Endothelial cell of umbilical vein (primary cell): ENCODE data around the gene HNRNPL. TPM values are rescaled to one million over a fixed set of nuclear protein-coding genes. Genes with fewer than 3 reads are reported as not detected.
"Not testable (repeated sequence)": the region's sequence is repeated elsewhere in the genome, so short reads cannot be mapped to it uniquely, and the experiment has no call there.

Experiments used
- BruUV-seq: library from RNA; stranded (reverse); fragments of 400-500 nt; replicated peaks from 2 replicates; lab custom pipeline; 2021; lab: Mats Ljungman, UMichigan
- CTCF ChIA-PET: fragments of 300-600, 350-600 bp; sonication (Branson Sonifier 250); formaldehyde crosslinking; loops from one replicate; lab custom pipeline; 2021; ENCODE audit warnings: antibody characterized with exemption, inconsistent platforms; lab: Charles Lee
- POLR2A ChIA-PET: fragments of 300-600, 350-600 bp; sonication (Branson Sonifier 250); formaldehyde crosslinking; loops from one replicate; lab custom pipeline; 2021; ENCODE audit warnings: antibody characterized with exemption, inconsistent platforms; lab: Charles Lee
- DNase-seq: peaks from one replicate; pipeline ENCODE4 v3.0.0-alpha.2; 2011; ENCODE audit warnings: low read depth, low spot score
- FAIRE-seq: peaks from 2 replicates; lab custom pipeline; 2011; peaks lifted over from hg19 to GRCh38; lab: Jason Lieb, UNC
- H2AFZ ChIP-seq: 2 replicates; pipeline ENCODE4 v1.6.0; 2012; ENCODE audit warnings: low read depth, low read length, control low read depth, inconsistent platforms
- H3K27ac ChIP-seq: 2 replicates; pipeline ENCODE4 v1.5.1; 2011; ENCODE audit warnings: low read depth, mild to moderate bottlenecking, control low read depth, low read length, moderate library complexity; ENCODE audit not compliant: insufficient read depth
- H3K27me3 ChIP-seq, 2 experiments: 2 replicates each; pipeline versions ENCODE4 v1.6.0 to v1.6.1; 2011; ENCODE audit warnings: low read length in 2 of 2, mixed read lengths in 1 of 2; ENCODE audit not compliant: control insufficient read depth in 2 of 2, insufficient read depth in 2 of 2
- H3K36me3 ChIP-seq, 2 experiments: 2 replicates in 1 of 2; 3 replicates in 1 of 2; pipeline ENCODE4 v1.5.1; 2011; ENCODE audit warnings: low read length in 2 of 2, mild to moderate bottlenecking in 1 of 2, moderate library complexity in 1 of 2; ENCODE audit not compliant: control insufficient read depth in 2 of 2, insufficient read depth in 2 of 2; ENCODE audit errors: extremely low read depth in 1 of 2
- H3K4me1 ChIP-seq: 3 replicates; pipeline ENCODE4 v1.5.1; 2011; ENCODE audit warnings: mild to moderate bottlenecking, low read length; ENCODE audit not compliant: control insufficient read depth, insufficient read depth; ENCODE audit errors: extremely low read depth
- H3K4me2 ChIP-seq: 2 replicates; pipeline ENCODE4 v1.6.1; 2011; ENCODE audit warnings: low read length, control low read depth, mixed read lengths; ENCODE audit not compliant: insufficient read depth
- H3K4me3 ChIP-seq, 3 experiments: fragments of 200-600 bp in 1 of 3; sonication (generic), shearing (Covaris generic) in 1 of 3; replicated peaks in 1 of 3; 2 replicates each; pipeline ENCODE4 v1.5.1; 2011 to 2016; ENCODE audit warnings: control low read depth in 3 of 3, low read length in 3 of 3, mild to moderate bottlenecking in 2 of 3, inconsistent platforms in 1 of 3, low read depth in 1 of 3, moderate library complexity in 1 of 3; ENCODE audit not compliant: insufficient read depth in 1 of 3
- H3K79me2 ChIP-seq: 2 replicates; pipeline ENCODE4 v1.6.0; 2012; ENCODE audit warnings: low read length, inconsistent platforms; ENCODE audit not compliant: control insufficient read depth, insufficient read depth
- H3K9ac ChIP-seq: replicated peaks from 2 replicates; pipeline ENCODE3; 2011; ENCODE audit warnings: low read length, control low read depth; ENCODE audit not compliant: insufficient read depth; ENCODE audit errors: extremely low read depth
- H3K9me1 ChIP-seq: replicated peaks from 3 replicates; pipeline ENCODE4 v1.6.0; 2011; ENCODE audit warnings: mild to moderate bottlenecking, low read length; ENCODE audit not compliant: control insufficient read depth, insufficient read depth; ENCODE audit errors: extremely low read depth
- H3K9me3 ChIP-seq: replicated peaks from 2 replicates; pipeline ENCODE4 v1.5.1; 2012; ENCODE audit warnings: low read length, inconsistent platforms; ENCODE audit not compliant: control insufficient read depth, insufficient read depth
- H4K20me1 ChIP-seq: replicated peaks from 2 replicates; pipeline ENCODE3; 2011; ENCODE audit warnings: mild to moderate bottlenecking, low read length; ENCODE audit not compliant: control insufficient read depth, insufficient read depth; ENCODE audit errors: extremely low read depth
- CTCF ChIP-seq, 2 donors: IDR thresholded peaks; 1 replicate in 1 of 2; 2 replicates in 1 of 2; pipeline ENCODE4 v1.5.1; 2011; ENCODE audit warnings: low read length in 2 of 2, mild to moderate bottlenecking in 2 of 2, moderate library complexity in 2 of 2, control low read depth in 1 of 2, inconsistent platforms in 1 of 2, low read depth in 1 of 2; ENCODE audit not compliant: insufficient read depth in 1 of 2; ENCODE audit errors: extremely low read depth in 1 of 2
- EZH2 ChIP-seq: IDR thresholded peaks from 2 replicates; pipeline ENCODE4 v1.6.1; 2012; ENCODE audit warnings: borderline replicate concordance, low read depth, mild to moderate bottlenecking, moderate library complexity, low read length, inconsistent platforms; ENCODE audit not compliant: severe bottlenecking
- FOS ChIP-seq: IDR thresholded peaks from 2 replicates; pipeline ENCODE4 v1.6.1; 2011; ENCODE audit warnings: mild to moderate bottlenecking, low read length, moderate library complexity, borderline replicate concordance; ENCODE audit not compliant: insufficient read depth
- GATA2 ChIP-seq: IDR thresholded peaks from 2 replicates; pipeline ENCODE4 v1.7.0; 2011; ENCODE audit warnings: low read depth, mild to moderate bottlenecking, moderate library complexity, mixed read lengths, low read length; ENCODE audit not compliant: insufficient read length, insufficient read depth
- JUN ChIP-seq: IDR thresholded peaks from 2 replicates; pipeline ENCODE4 v1.6.1; 2011; ENCODE audit warnings: borderline replicate concordance, low read depth; ENCODE audit not compliant: insufficient read length, insufficient read depth
- MAX ChIP-seq: IDR thresholded peaks from 2 replicates; pipeline ENCODE4 v1.6.1; 2011; ENCODE audit not compliant: insufficient read depth, insufficient read length
- MYC ChIP-seq: IDR thresholded peaks from one replicate; pipeline ENCODE4 v1.6.1; 2011; ENCODE audit warnings: mild to moderate bottlenecking, low read depth, low read length
- POLR2A ChIP-seq: IDR thresholded peaks from 2 replicates; pipeline ENCODE4 v1.6.1; 2012; ENCODE audit warnings: low read depth, mild to moderate bottlenecking, control low read depth, low read length
- POLR2AphosphoS5 ChIP-seq: IDR thresholded peaks from 2 replicates; pipeline ENCODE4 v1.6.1; 2012; ENCODE audit warnings: low read depth, mild to moderate bottlenecking, control low read depth, low read length, moderate library complexity; ENCODE audit not compliant: insufficient read depth
- dilution Hi-C: fragments of 300-500 bp; cut with MboI; formaldehyde crosslinking; loops from one replicate; pipeline ENCODE4 v1.15.0; 2019; ENCODE audit warnings: low sequenced_read_pairs; ENCODE audit not compliant: extremely low pct_ligation_motif_present
- intact Hi-C: fragments of 100-400 bp; cut with micrococcal nuclease; formaldehyde crosslinking; loops from one replicate; pipeline ENCODE4 v1.10.0; 2022
- polyA plus RNA-seq, 4 experiments: library from polyadenylated mRNA; depleted of rRNA in 3 of 4; stranded (reverse) in 3 of 4; unstranded in 1 of 4; fragments of >200 nt; gene quantifications; 2 replicates each; pipeline versions ENCODE4 v1.2.1 to v1.2.3, GENCODE V29; 2011 to 2012; ENCODE audit warnings: missing spikeins in 1 of 4
- total RNA-seq: library from RNA; stranded (reverse); gene quantifications from 2 replicates; pipeline ENCODE4 v1.2.3, GENCODE V29; 2021

Gene HNRNPL
- total and polyA plus RNA-seq, 2 donors (not counting 3 experiments of a cell fraction or from before 2014, with no cell fraction given) = 305 to 451 TPM

- Histone ChIP-seq H3K27me3 (no peaks in the 10 kb centered on the region), H3K4me3 (no peak overlapping the region), H2AFZ (no peak overlapping the region), H3K36me3 (no peaks in the 10 kb centered on the region), H3K4me1 (peaks cover 22% of the 10 kb centered on the region), H3K9me1 (no peaks in the 10 kb centered on the region), H4K20me1 (no peaks in the 10 kb centered on the region), H3K27ac (no peak overlapping the region), H3K9me3 (no peaks in the 10 kb centered on the region), H3K79me2 (no peaks in the 10 kb centered on the region), H3K9ac (no peak overlapping the region), H3K4me2 (no peak overlapping the region)
- BruUV-seq = no TSS peak
- intact Hi-C loops (no loop called here), dilution Hi-C loops (no loop called here)
- POLR2A ChIA-PET = no interaction called here
- CTCF ChIA-PET = interaction anchor here (2.2 kb wide), 1 partner anchor 92 kb away, joined by 9 read pairs; no protein-coding TSS in a partner anchor
- TF ChIP-seq FOS (no peak), POLR2A (no peak), POLR2AphosphoS5 (no peak), CTCF (IDR thresholded peaks at IDR 0.05; ENCODE audit: extremely low read depth in 1 of 2, insufficient read depth in 1 of 2, low read depth in 1 of 2, low read length in 2 of 2) (no peak), MYC (no peak), GATA2 (no peak), MAX (no peak), EZH2 (no peak), JUN (no peak)
- DNase-seq (no peak), FAIRE-seq (no peak)
Measured at GRCh38 chr19:38861368-38861767, 11.6 kb upstream of the HNRNPL start.

GRCh38 chr19:38859631-38860204 lies 9.9 kb upstream of the HNRNPL start:
- H3K4me2 ChIP-seq, H3K36me3 ChIP-seq, FAIRE-seq, H3K4me3 ChIP-seq, H3K27ac ChIP-seq, H3K9me1 ChIP-seq, dilution Hi-C loops, H3K9ac ChIP-seq, DNase-seq, H3K27me3 ChIP-seq, H3K9me3 ChIP-seq, BruUV-seq, POLR2A ChIA-PET, H3K79me2 ChIP-seq, H2AFZ ChIP-seq, H4K20me1 ChIP-seq: not testable (repeated sequence)
- peaks cover 18% of the 10 kb centered on the region for H3K4me1 ChIP-seq
- intact Hi-C loops = loop anchor here (10.0 kb wide), 1 partner anchor 215 kb away; the partner anchor contains the start of gene ACTN4
- CTCF ChIA-PET = interaction anchor here (1.5 kb wide), 1 partner anchor 28 kb away, joined by 3 read pairs; no protein-coding TSS in a partner anchor
